IPS-20b (cell line): ENCODE data around the gene WBP2NL.
"Not testable (repeated sequence)": the region's sequence is repeated elsewhere in the genome, so short reads cannot be mapped to it uniquely, and the experiment has no call there.

Experiments
- H3K27ac ChIP-seq: one replicate; pipeline ENCODE4 v1.5.1; 2013; ENCODE audit warnings: low read length
- H3K27me3 ChIP-seq: 2 replicates; pipeline ENCODE4 v1.6.1; 2013; ENCODE audit warnings: mild to moderate bottlenecking, low read length, inconsistent platforms; ENCODE audit not compliant: insufficient read depth
- H3K36me3 ChIP-seq: 2 replicates; pipeline ENCODE4 v1.6.1; 2013; ENCODE audit warnings: low read depth, mild to moderate bottlenecking, inconsistent platforms, low read length, moderate library complexity; ENCODE audit not compliant: insufficient read depth
- H3K4me1 ChIP-seq: 2 replicates; pipeline ENCODE4 v1.6.1; 2013; ENCODE audit warnings: mild to moderate bottlenecking, control low read depth, inconsistent platforms, low read length, moderate library complexity; ENCODE audit not compliant: insufficient read depth
- H3K4me3 ChIP-seq: 2 replicates; pipeline ENCODE4 v1.5.1; 2013; ENCODE audit warnings: mild to moderate bottlenecking, low read length, inconsistent platforms
- H3K9ac ChIP-seq: 2 replicates; pipeline ENCODE4 v1.6.1; 2013; ENCODE audit warnings: low read depth, mild to moderate bottlenecking, inconsistent platforms, low read length, moderate library complexity
- H3K9me3 ChIP-seq: 2 replicates; pipeline ENCODE4 v1.6.1; 2013; ENCODE audit warnings: mild to moderate bottlenecking, low read depth, low read length, inconsistent platforms; ENCODE audit not compliant: insufficient read depth

The WBP2NL gene

GRCh38 chr22:41998361-41999261, at the start of gene WBP2NL:
WBP2NL (plus strand) TSS chr22:41998788; CDS start chr22:41998819, 31 bp downstream.
- Histone ChIP-seq H3K4me3 (no peak within 1 kb of the TSS), H3K9ac (no peak within 1 kb of the TSS), H3K27ac (no peak within 1 kb of the TSS), H3K36me3 (peaks cover 27% of the 10 kb centered on the region), H3K4me1 (no peaks in the 10 kb centered on the region), H3K9me3 (no peaks in the 10 kb centered on the region), H3K27me3 (peaks cover 3% of the 10 kb centered on the region)

- not testable (repeated sequence) for H3K9ac ChIP-seq
Measured at GRCh38 chr22:41948928-41949296, 49.7 kb upstream of the WBP2NL start.

GRCh38 chr22:41949297-41949965, 49.2 kb upstream of the WBP2NL start:
- peaks cover 8% of the 10 kb centered on the region for H3K36me3 ChIP-seq
- H3K9me3 ChIP-seq, result no peaks in the 10 kb centered on the region
- H3K27ac ChIP-seq, result no peak overlapping the region
- H3K4me3 ChIP-seq, result no peak overlapping the region
- no peaks in the 10 kb centered on the region for H3K27me3 ChIP-seq
- no peak overlapping the region for H3K9ac ChIP-seq
- H3K4me1 ChIP-seq, result peaks cover 12% of the 10 kb centered on the region; the same call in 1 of the 2 replicates

More at GRCh38 chr22:41948928-41949296, 49.7 kb upstream of the WBP2NL start:
- H3K4me1 ChIP-seq, result peaks cover 12% of the 10 kb centered on the region; the same call in 1 of the 2 replicates
- peaks cover 13% of the 10 kb centered on the region for H3K36me3 ChIP-seq
- not testable (repeated sequence) for H3K27me3 ChIP-seq, H3K27ac ChIP-seq, H3K4me3 ChIP-seq, H3K9me3 ChIP-seq

- Histone ChIP-seq H3K27me3 (no peaks in the 10 kb centered on the region), H3K4me1 (peaks cover 12% of the 10 kb centered on the region; the same call in 1 of the 2 replicates), H3K9me3 (no peaks in the 10 kb centered on the region), H3K27ac (no peak within 1 kb of the TSS), H3K36me3 (no peaks in the 10 kb centered on the region), H3K9ac (no peak within 1 kb of the TSS; the same call in 1 of the 2 replicates), H3K4me3 (peak within 1 kb of the TSS; percentile 26)
Measured at GRCh38 chr22:41951898-41952474, 46.6 kb upstream of the WBP2NL start, which contains the start of gene SMIM45. SMIM45 (plus strand) TSS chr22:41952150.

- Histone ChIP-seq H3K36me3 (no peaks in the 10 kb centered on the region), H3K9me3 (no peaks in the 10 kb centered on the region), H3K27ac (no peak overlapping the region), H3K4me1 (peaks cover 12% of the 10 kb centered on the region; the same call in 1 of the 2 replicates), H3K4me3 (no peak overlapping the region), H3K27me3 (no peaks in the 10 kb centered on the region), H3K9ac (no peak overlapping the region)
Measured at GRCh38 chr22:41952713-41953112, 45.9 kb upstream of the WBP2NL start.

GRCh38 chr22:41957941-41958556, 40.5 kb upstream of the WBP2NL start:
- H3K27ac ChIP-seq, result no peak overlapping the region
- peaks cover 11% of the 10 kb centered on the region for H3K27me3 ChIP-seq
- H3K9ac ChIP-seq, result no peak overlapping the region; the same call in 1 of the 2 replicates
- no peaks in the 10 kb centered on the region for H3K9me3 ChIP-seq
- H3K4me3 ChIP-seq, result peak overlapping the region; percentile 50; the same call in 1 of the 2 replicates
- H3K4me1 ChIP-seq, result peaks cover 5% of the 10 kb centered on the region; the same call in 1 of the 2 replicates
- no peaks in the 10 kb centered on the region for H3K36me3 ChIP-seq

GRCh38 chr22:41963453-41964111, 35.0 kb upstream of the WBP2NL start:
- H3K9ac ChIP-seq, result no peak overlapping the region
- H3K27ac ChIP-seq, result no peak overlapping the region
- no peaks in the 10 kb centered on the region for H3K36me3 ChIP-seq

GRCh38 chr22:41964112-41964491, 34.5 kb upstream of the WBP2NL start:
- no peaks in the 10 kb centered on the region for H3K36me3 ChIP-seq
- H3K9ac ChIP-seq, result no peak overlapping the region
- H3K9me3 ChIP-seq, result no peaks in the 10 kb centered on the region
- H3K27ac ChIP-seq, result no peak overlapping the region
- H3K4me1 ChIP-seq, result peaks cover 4% of the 10 kb centered on the region; the same call in 1 of the 2 replicates
- H3K27me3 ChIP-seq, result no peaks in the 10 kb centered on the region
- no peak overlapping the region for H3K4me3 ChIP-seq

More at GRCh38 chr22:41963453-41964111, 35.0 kb upstream of the WBP2NL start:
- Histone ChIP-seq H3K9me3 (no peaks in the 10 kb centered on the region), H3K27me3 (peaks cover 4% of the 10 kb centered on the region; the same call in 1 of the 2 replicates), H3K4me3 (no peak overlapping the region), H3K4me1 (peaks cover 4% of the 10 kb centered on the region; the same call in 1 of the 2 replicates)

GRCh38 chr22:41966225-41966606, 32.4 kb upstream of the WBP2NL start:
- H3K9ac ChIP-seq, result no peak overlapping the region
- no peaks in the 10 kb centered on the region for H3K36me3 ChIP-seq

GRCh38 chr22:41966607-41967240, 31.9 kb upstream of the WBP2NL start:
- H3K9ac ChIP-seq, result no peak overlapping the region
- no peaks in the 10 kb centered on the region for H3K36me3 ChIP-seq
- H3K9me3 ChIP-seq, result no peaks in the 10 kb centered on the region
- H3K27ac ChIP-seq, result no peak overlapping the region
- H3K4me3 ChIP-seq, result no peak overlapping the region
- peaks cover 4% of the 10 kb centered on the region; the same call in 1 of the 2 replicates for H3K4me1 ChIP-seq
- H3K27me3 ChIP-seq, result no peaks in the 10 kb centered on the region

More at GRCh38 chr22:41966225-41966606, 32.4 kb upstream of the WBP2NL start:
- no peaks in the 10 kb centered on the region for H3K27me3 ChIP-seq
- no peak overlapping the region for H3K27ac ChIP-seq
- peaks cover 4% of the 10 kb centered on the region; the same call in 1 of the 2 replicates for H3K4me1 ChIP-seq
- H3K9me3 ChIP-seq, result no peaks in the 10 kb centered on the region
- no peak overlapping the region for H3K4me3 ChIP-seq
